Activated CD8-positive, alpha-beta memory T cell treated with anti-CD3 and anti-CD28 coated beads, Interleukin-2, amount 50 U/mL, for 24 hours (primary cell): ENCODE measurements around the gene WDR83.
"Not testable (repeated sequence)": the region's sequence is repeated elsewhere in the genome, so short reads cannot be mapped to it uniquely, and the experiment has no call there.

Experiments
- DNase-seq: peaks from one replicate; pipeline ENCODE4 v3.0.0-alpha.2; 2020; ENCODE audit errors: extremely low read depth

Gene WDR83

GRCh38 chr19:12656899-12657571 lies 9.6 kb upstream of the WDR83 start:
- no peak for DNase-seq

- no peak for DNase-seq
These were observed 8.6 kb upstream of the WDR83 start for GRCh38 chr19:12657966-12658365.

- no peak for DNase-seq
These were observed 5.6 kb upstream of the WDR83 start for GRCh38 chr19:12660980-12661379.

GRCh38 chr19:12664406-12665280 lies 2.0 kb upstream of the WDR83 start:
- no peak for DNase-seq

GRCh38 chr19:12665281-12665573 lies 1.4 kb upstream of the WDR83 start:
- DNase-seq, result no peak

- no peak for DNase-seq
These were observed 839 bp upstream of the WDR83 start for GRCh38 chr19:12665671-12666264.

GRCh38 chr19:12667731-12668302 lies 1.2 kb downstream of the WDR83 start:
- no peak for DNase-seq

GRCh38 chr19:12668346-12668745 lies 1.7 kb downstream of the WDR83 start:
- no peak for DNase-seq

- peak; percentile 39 for DNase-seq
These were observed 2.3 kb downstream of the WDR83 start for GRCh38 chr19:12668932-12669269.

- DNase-seq, result peak; percentile 63
These were observed 2.9 kb downstream of the WDR83 start for GRCh38 chr19:12669270-12670158.

- no peak for DNase-seq
These were observed 3.7 kb downstream of the WDR83 start for GRCh38 chr19:12670159-12670928.

GRCh38 chr19:12672744-12673143 lies 6.1 kb downstream of the WDR83 start:
- DNase-seq, result no peak

GRCh38 chr19:12675399-12675798 lies 8.8 kb downstream of the WDR83 start:
- no peak for DNase-seq

GRCh38 chr19:12675940-12676339 lies 9.3 kb downstream of the WDR83 start:
- no peak for DNase-seq

GRCh38 chr19:12676384-12676792 lies 9.8 kb downstream of the WDR83 start:
- peak; percentile 81 for DNase-seq

GRCh38 chr19:12676928-12677327 lies 10.3 kb downstream of the WDR83 start:
- no peak for DNase-seq

- DNase-seq, result not testable (repeated sequence)
These were observed 11.4 kb downstream of the WDR83 start for GRCh38 chr19:12678039-12678438.

GRCh38 chr19:12680034-12680433 lies 13.4 kb downstream of the WDR83 start:
- DNase-seq, result no peak

GRCh38 chr19:12681074-12681987 lies 14.7 kb downstream of the WDR83 start, which contains the start of gene DHPS:
Gene DHPS (minus strand): TSS chr19:12681880. CDS start chr19:12681766, 114 bp downstream.
- DNase-seq, result peak; percentile 78

- no peak for DNase-seq
These were observed 19.2 kb downstream of the WDR83 start for GRCh38 chr19:12685831-12686230.
